Measurements from ENCODE around the gene EMD.

- TF ChIP-seq, protein P1, sequence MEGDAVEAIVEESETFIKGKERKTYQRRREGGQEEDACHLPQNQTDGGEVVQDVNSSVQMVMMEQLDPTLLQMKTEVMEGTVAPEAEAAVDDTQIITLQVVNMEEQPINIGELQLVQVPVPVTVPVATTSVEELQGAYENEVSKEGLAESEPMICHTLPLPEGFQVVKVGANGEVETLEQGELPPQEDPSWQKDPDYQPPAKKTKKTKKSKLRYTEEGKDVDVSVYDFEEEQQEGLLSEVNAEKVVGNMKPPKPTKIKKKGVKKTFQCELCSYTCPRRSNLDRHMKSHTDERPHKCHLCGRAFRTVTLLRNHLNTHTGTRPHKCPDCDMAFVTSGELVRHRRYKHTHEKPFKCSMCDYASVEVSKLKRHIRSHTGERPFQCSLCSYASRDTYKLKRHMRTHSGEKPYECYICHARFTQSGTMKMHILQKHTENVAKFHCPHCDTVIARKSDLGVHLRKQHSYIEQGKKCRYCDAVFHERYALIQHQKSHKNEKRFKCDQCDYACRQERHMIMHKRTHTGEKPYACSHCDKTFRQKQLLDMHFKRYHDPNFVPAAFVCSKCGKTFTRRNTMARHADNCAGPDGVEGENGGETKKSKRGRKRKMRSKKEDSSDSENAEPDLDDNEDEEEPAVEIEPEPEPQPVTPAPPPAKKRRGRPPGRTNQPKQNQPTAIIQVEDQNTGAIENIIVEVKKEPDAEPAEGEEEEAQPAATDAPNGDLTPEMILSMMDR (conservative IDR thresholded peaks at IDR 0.05; ENCODE audit: low read length): no peak
- no peak for TF ChIP-seq EZH2phosphoT487 (IDR thresholded peaks at IDR 0.05; ENCODE audit: borderline replicate concordance)
Observed at GRCh38 chrX:154396973-154397887, 18.1 kb downstream of the EMD start.
